HepG2 (cell line): ENCODE results near the gene DEPDC5. TPM values are rescaled to one million over a fixed set of nuclear protein-coding genes. Genes with fewer than 3 reads are reported as not detected.

Source experiments
- ADNP ChIP-seq: sonication (generic); formaldehyde crosslinking; IDR thresholded peaks from 2 replicates; pipeline ENCODE4 v1.4.0; 2020; ENCODE audit warnings: missing genetic modification reagents
- CENPX ChIP-seq: sonication (generic); formaldehyde crosslinking; IDR thresholded peaks from 2 replicates; pipeline ENCODE4 v1.9.0; 2021; ENCODE audit warnings: mild to moderate bottlenecking, missing genetic modification reagents, moderate library complexity
- ETV5 ChIP-seq: IDR thresholded peaks from 2 replicates; pipeline ENCODE4 v1.6.1; 2018; ENCODE audit warnings: missing biosample characterization, missing genetic modification reagents, inconsistent platforms, borderline replicate concordance
- FOXM1 ChIP-seq: sonication (generic); formaldehyde crosslinking; IDR thresholded peaks from 2 replicates; pipeline ENCODE4 v1.5.0; 2020; ENCODE audit warnings: missing genetic modification reagents
- IKZF4 ChIP-seq: sonication (generic); formaldehyde crosslinking; IDR thresholded peaks from 2 replicates; pipeline ENCODE4 v1.5.1; 2020; ENCODE audit warnings: borderline replicate concordance, mild to moderate bottlenecking, low read depth, missing genetic modification reagents; ENCODE audit errors: not compliant biosample characterization
- KLF13 ChIP-seq: sonication (generic); formaldehyde crosslinking; IDR thresholded peaks from 2 replicates; pipeline ENCODE4 v1.4.0; 2020; ENCODE audit warnings: mild to moderate bottlenecking, missing genetic modification reagents
- POLR2G ChIP-seq: fragments of 200-400 bp; formaldehyde crosslinking; IDR thresholded peaks from 2 replicates; pipeline ENCODE4 v1.6.1; 2018; ENCODE audit warnings: mild to moderate bottlenecking, low read depth, low read length, moderate library complexity
- RARA ChIP-seq: IDR thresholded peaks from 2 replicates; pipeline ENCODE4 v1.6.1; 2016; ENCODE audit warnings: missing genetic modification reagents, missing compliant biosample characterization
- RBM39 ChIP-seq: fragments of 200-400 bp; formaldehyde crosslinking; IDR thresholded peaks from one replicate; pipeline ENCODE4 v1.6.1; 2018; ENCODE audit warnings: antibody characterized with exemption, mild to moderate bottlenecking, low read depth, low read length; ENCODE audit not compliant: poor library complexity, severe bottlenecking
- SIX4 ChIP-seq: sonication (generic); formaldehyde crosslinking; IDR thresholded peaks from 2 replicates; pipeline ENCODE4 v1.4.0; 2020; ENCODE audit warnings: missing genetic modification reagents
- SOX5 ChIP-seq: IDR thresholded peaks from 2 replicates; pipeline ENCODE4 v1.6.1; 2016; ENCODE audit warnings: borderline replicate concordance
- TFAP4 ChIP-seq: sonication (generic); IDR thresholded peaks from 2 replicates; pipeline ENCODE4 v1.6.1; 2016; ENCODE audit warnings: low read depth, borderline replicate concordance
- ZBTB43 ChIP-seq: sonication (generic); formaldehyde crosslinking; conservative IDR thresholded peaks from 2 replicates; pipeline ENCODE4 v1.4.0; 2020; ENCODE audit warnings: missing genetic modification reagents
- ZFP36L1 ChIP-seq: sonication (generic); formaldehyde crosslinking; IDR thresholded peaks from 2 replicates; pipeline ENCODE4 v1.8.0; 2022; ENCODE audit warnings: mild to moderate bottlenecking, missing genetic modification reagents, moderate library complexity
- ZFP36L2 ChIP-seq: sonication (generic); formaldehyde crosslinking; IDR thresholded peaks from 2 replicates; pipeline ENCODE4 v1.4.0; 2020; ENCODE audit warnings: missing genetic modification reagents
- ZNF207 ChIP-seq: fragments of 450-650 bp; IDR thresholded peaks from 2 replicates; pipeline ENCODE4 v1.6.1; 2016; ENCODE audit warnings: antibody characterized with exemption, borderline replicate concordance
- ZNF326 ChIP-seq: sonication (generic); formaldehyde crosslinking; IDR thresholded peaks from 2 replicates; pipeline ENCODE4 v1.4.0; 2020; ENCODE audit warnings: missing genetic modification reagents, borderline replicate concordance
- ZNF354B ChIP-seq: sonication (generic); formaldehyde crosslinking; IDR thresholded peaks from 2 replicates; pipeline ENCODE4 v1.8.0; 2022; ENCODE audit warnings: mild to moderate bottlenecking, missing genetic modification reagents
- ZNF431 ChIP-seq: sonication (generic); formaldehyde crosslinking; IDR thresholded peaks from 2 replicates; pipeline ENCODE4 v1.9.0; 2022; ENCODE audit warnings: missing genetic modification reagents, low read depth, mild to moderate bottlenecking, borderline replicate concordance
- ZNF446 ChIP-seq: sonication (generic); formaldehyde crosslinking; IDR thresholded peaks from 2 replicates; pipeline ENCODE4 v1.5.0; 2020; ENCODE audit warnings: mild to moderate bottlenecking, missing genetic modification reagents
- ZNF451 ChIP-seq: sonication (generic); formaldehyde crosslinking; IDR thresholded peaks from 2 replicates; pipeline ENCODE4 v1.5.0; 2020; ENCODE audit warnings: mild to moderate bottlenecking, missing genetic modification reagents
- ZNF672 ChIP-seq: sonication (generic); formaldehyde crosslinking; IDR thresholded peaks from 2 replicates; pipeline ENCODE4 v1.8.1; 2022; ENCODE audit warnings: missing genetic modification reagents
- ZNF704 ChIP-seq: sonication (generic); formaldehyde crosslinking; IDR thresholded peaks from 2 replicates; pipeline ENCODE4 v1.8.1; 2023; ENCODE audit warnings: mild to moderate bottlenecking, inconsistent platforms, moderate library complexity, missing genetic modification reagents, borderline replicate concordance
- ZNF713 ChIP-seq: sonication (generic); formaldehyde crosslinking; IDR thresholded peaks from 2 replicates; pipeline ENCODE4 v1.4.0; 2020; ENCODE audit warnings: mild to moderate bottlenecking, missing genetic modification reagents
- ZNF740 ChIP-seq: sonication (generic); formaldehyde crosslinking; IDR thresholded peaks from 2 replicates; pipeline ENCODE4 v1.4.0; 2020; ENCODE audit warnings: missing genetic modification reagents
- ZNF746 ChIP-seq: sonication (generic); formaldehyde crosslinking; IDR thresholded peaks from 2 replicates; pipeline ENCODE4 v1.8.0; 2022; ENCODE audit warnings: mild to moderate bottlenecking, missing genetic modification reagents
- polyA plus RNA-seq, 8 experiments: library from polyadenylated mRNA; depleted of rRNA in 3 of 8; stranded (reverse) in 7 of 8; unstranded in 1 of 8; fragments of >200 nt; fragmentation: Illumina TruSeq in 4 of 8; extraction: Trizol in 4 of 8; gene quantifications; 2 replicates each; pipeline versions ENCODE4 v1.2.1 to v1.2.3, GENCODE V29; 2011 to 2016; ENCODE audit warnings: low read depth in 4 of 8, missing spikeins in 1 of 8, mixed read lengths in 1 of 8; ENCODE audit not compliant: insufficient read depth in 1 of 8
- total RNA-seq, 5 experiments: library from RNA; depleted of rRNA; stranded (reverse); fragments of >200 nt; fragmentation: Illumina TruSeq; extraction: Trizol; gene quantifications; 2 replicates each; pipeline ENCODE4 v1.2.3, GENCODE V29; 2016; ENCODE audit warnings: low read depth in 1 of 5

DEPDC5 gene
- total and polyA plus RNA-seq, 2 of the 13 experiments (the other 11 are each of a cell fraction or from before 2014, with no cell fraction given) = 9.8 to 12.4 TPM

- peak; percentile 29; the same call in 1 of the 2 replicates for TF ChIP-seq ZNF704 (CRISPR knock-in tag)
- no peak; the same call in 1 of the 2 replicates for TF ChIP-seq ZNF713 (CRISPR knock-in tag)
- no peak for TF ChIP-seq KLF13 (CRISPR knock-in tag)
- TF ChIP-seq FOXM1 = no peak
- no peak for TF ChIP-seq CENPX (CRISPR knock-in tag)
- peak; percentile 95 for TF ChIP-seq POLR2G
- TF ChIP-seq ZBTB43 = 0 out of 2 replicates have a peak, but pooled peaks have one; percentile 52
- TF ChIP-seq RARA = no peak
- no peak; the same call in 1 of the 2 replicates for TF ChIP-seq ZNF746
- no peak for TF ChIP-seq ZNF326
- TF ChIP-seq ZNF451 (CRISPR knock-in tag) = 0 out of 2 replicates have a peak, but pooled peaks have one; percentile 18
- no peak for TF ChIP-seq ZNF740 (CRISPR knock-in tag)
- peak; percentile 52 for TF ChIP-seq IKZF4 (CRISPR knock-in tag)
- peak; percentile 67; the same call in 1 of the 2 replicates for TF ChIP-seq TFAP4
- no peak for TF ChIP-seq ZNF446 (CRISPR knock-in tag)
- TF ChIP-seq ZNF672 (CRISPR knock-in tag) = no peak
- no peak for TF ChIP-seq ZNF354B (CRISPR knock-in tag)
- TF ChIP-seq SOX5 = peak; percentile 40; the same call in 1 of the 2 replicates
- TF ChIP-seq RBM39 = peak; percentile 26
- peak; percentile 51 for TF ChIP-seq ETV5
- no peak for TF ChIP-seq ADNP (CRISPR knock-in tag)
- peak; percentile 21; the same call in 1 of the 2 replicates for TF ChIP-seq ZFP36L1
- no peak for TF ChIP-seq ZFP36L2 (CRISPR knock-in tag)
- TF ChIP-seq SIX4 = no peak
- TF ChIP-seq ZNF207 = no peak
- TF ChIP-seq ZNF431 (CRISPR knock-in tag) = peak; percentile 63; the same call in 1 of the 2 replicates
Measured at GRCh38 chr22:31749636-31750364, 4.0 kb upstream of the DEPDC5 start, which contains the start of gene PRR14L (continued).
